GM12878 (cell line): ENCODE data around the gene TMEM266. TPM values are rescaled to one million over a fixed set of nuclear protein-coding genes. Genes with fewer than 3 reads are reported as not detected.

Source experiments
- ATAC-seq: fragments of 200-7000 bp; cut with Tn5 transposase; 3 replicates; pipeline ENCODE4 v1.9.1; 2020; ENCODE audit warnings: mild to moderate bottlenecking, moderate library complexity
- BruUV-seq: library from RNA; stranded (reverse); fragments of 400-500 nt; replicated peaks from 2 replicates; lab custom pipeline; 2021; lab: Mats Ljungman, UMichigan
- CTCF ChIA-PET: fragments of 300-600 bp; sonication (Branson Sonifier 250); formaldehyde crosslinking; extraction: SDS; loops from one replicate; lab custom pipeline; 2021; ENCODE audit warnings: inconsistent platforms; lab: Yijun Ruan, JAX
- POLR2A ChIA-PET: fragments of 350-600 bp; formaldehyde crosslinking; extraction: SDS; loops from one replicate; lab custom pipeline; 2021; ENCODE audit warnings: inconsistent platforms; lab: Charles Lee
- RAD21 ChIA-PET: fragments of 300-600 bp; sonication (Branson Sonifier 250); formaldehyde crosslinking; loops from one replicate; lab custom pipeline; 2023; ENCODE audit warnings: antibody characterized with exemption; ENCODE audit not compliant: unreplicated experiment; lab: Charles Lee
- SMC1A ChIA-PET: fragments of 300-600 bp; sonication (Branson Sonifier 250); formaldehyde crosslinking; loops from one replicate; lab custom pipeline; 2023; ENCODE audit not compliant: unreplicated experiment, uncharacterized antibody; lab: Charles Lee
- DNase-seq: peaks from one replicate; pipeline ENCODE4 v3.0.0-alpha.2; 2011; ENCODE audit warnings: low read depth, low spot score
- FAIRE-seq: peaks from 3 replicates; lab custom pipeline; 2011; peaks lifted over from hg19 to GRCh38; lab: Jason Lieb, UNC
- H2AFZ ChIP-seq: 2 replicates; pipeline ENCODE4 v1.6.0; 2011; ENCODE audit warnings: low read depth, low read length, control low read depth; ENCODE audit not compliant: control insufficient read depth
- H3K27ac ChIP-seq: 2 replicates; pipeline ENCODE4 v1.5.1; 2011; ENCODE audit warnings: control low read depth; ENCODE audit not compliant: control insufficient read depth, insufficient read depth
- H3K27me3 ChIP-seq, 2 experiments: replicated peaks in 1 of 2; 2 replicates each; pipeline versions ENCODE4 v1.6.0 to v1.6.1; 2011; ENCODE audit warnings: low read length in 1 of 2; ENCODE audit not compliant: control insufficient read depth in 2 of 2, insufficient read depth in 2 of 2
- H3K36me3 ChIP-seq, 2 experiments: 2 replicates each; pipeline ENCODE4 v1.5.1; 2011; ENCODE audit warnings: low read length in 1 of 2; ENCODE audit not compliant: control insufficient read depth in 2 of 2, insufficient read depth in 2 of 2
- H3K4me1 ChIP-seq: 2 replicates; pipeline ENCODE4 v1.6.1; 2011; ENCODE audit warnings: mild to moderate bottlenecking, low read length, moderate library complexity, mixed read lengths; ENCODE audit not compliant: control insufficient read depth, insufficient read depth
- H3K4me2 ChIP-seq: 2 replicates; pipeline ENCODE4 v1.6.0; 2011; ENCODE audit warnings: control low read depth; ENCODE audit not compliant: control insufficient read depth, insufficient read depth
- H3K4me3 ChIP-seq: fragments of 200-600 bp; sonication (generic); 2 replicates; pipeline ENCODE4 v1.5.1; 2016
- H3K79me2 ChIP-seq: 2 replicates; pipeline ENCODE4 v1.6.0; 2011; ENCODE audit warnings: low read length; ENCODE audit not compliant: control insufficient read depth, insufficient read depth
- H3K9ac ChIP-seq: 2 replicates; pipeline ENCODE4 v1.8.0; 2011; ENCODE audit warnings: low read length, control low read depth, mixed read lengths; ENCODE audit not compliant: control insufficient read depth, insufficient read depth
- H3K9me3 ChIP-seq: replicated peaks from 3 replicates; pipeline ENCODE4 v1.5.1; 2011; ENCODE audit warnings: mild to moderate bottlenecking, low read length; ENCODE audit not compliant: control insufficient read depth, insufficient read depth
- H4K20me1 ChIP-seq: 2 replicates; pipeline ENCODE4 v1.6.0; 2011; ENCODE audit not compliant: control insufficient read depth, insufficient read depth
- CREB1 ChIP-seq: IDR thresholded peaks from 2 replicates; pipeline ENCODE4 v1.6.1; 2012; ENCODE audit warnings: low read depth, mild to moderate bottlenecking, inconsistent platforms
- GABPA ChIP-seq: IDR thresholded peaks from 2 replicates; pipeline ENCODE4 v1.6.1; 2014; ENCODE audit warnings: antibody characterized with exemption, low read depth, mild to moderate bottlenecking, inconsistent platforms
- HDAC6 ChIP-seq: fragments of 200-600 bp; sonication (generic); IDR thresholded peaks from one replicate; pipeline ENCODE4 v1.8.0; 2017; ENCODE audit warnings: antibody characterized with exemption; ENCODE audit not compliant: unreplicated experiment
- IKZF1 ChIP-seq: fragments of 450-650 bp; conservative IDR thresholded peaks from 2 replicates; pipeline ENCODE4 v1.6.1; 2017; ENCODE audit warnings: antibody characterized with exemption, mild to moderate bottlenecking
- RAD21 ChIP-seq: IDR thresholded peaks from 2 replicates; pipeline ENCODE4 v1.6.1; 2011; ENCODE audit warnings: mild to moderate bottlenecking, low read depth, low read length, moderate library complexity; ENCODE audit not compliant: insufficient read depth
- TCF3 ChIP-seq: IDR thresholded peaks from 2 replicates; pipeline ENCODE4 v1.6.1; 2012; ENCODE audit warnings: low read depth, mild to moderate bottlenecking, low read length, borderline replicate concordance; ENCODE audit not compliant: insufficient read depth
- in situ Hi-C: fragments of 300-500 bp; cut with MboI; formaldehyde crosslinking; loops from 9 replicates; pipeline ENCODE4 v1.14.3; 2018; ENCODE audit warnings: mixed read lengths
- intact Hi-C: fragments of 100-400 bp; cut with micrococcal nuclease; formaldehyde crosslinking; loops from one replicate; pipeline ENCODE4 v1.14.2; 2022; ENCODE audit not compliant: unreplicated experiment
- polyA plus RNA-seq, 11 experiments: library from polyadenylated mRNA; depleted of rRNA in 4 of 11; unstranded in 6 of 11; stranded (reverse) in 5 of 11; fragments of >200 nt; fragmentation: Nextera tagmentation in 4 of 11; fragmentation: Illumina TruSeq in 1 of 11; extraction: Ambion mirVana in 4 of 11; extraction: Trizol in 1 of 11; gene quantifications; 1 replicate in 1 of 11; 2 replicates in 10 of 11; pipeline versions ENCODE4 v1.2.1 to v1.2.3, GENCODE V29; 2011 to 2016; ENCODE audit warnings: inconsistent platforms in 2 of 11, missing spikeins in 2 of 11, low read depth in 1 of 11
- total RNA-seq, 4 experiments: library from RNA; depleted of rRNA in 3 of 4; stranded (reverse); fragments of >200 nt in 3 of 4; fragmentation: Illumina TruSeq in 1 of 4; extraction: Trizol in 1 of 4; gene quantifications; 2 replicates each; pipeline versions ENCODE4 v1.2.1 to v1.2.3, GENCODE V29; 2013 to 2021
- TF ChIP-seq, protein P1 (sequence below): fragments of 450-650 bp; IDR thresholded peaks from 2 replicates; pipeline ENCODE4 v1.6.1; 2017; ENCODE audit warnings: mild to moderate bottlenecking, low read depth, inconsistent platforms; ENCODE audit not compliant: poor library complexity, severe bottlenecking

Gene TMEM266
- total and polyA plus RNA-seq, 10 of the 15 experiments (the other 5 are each of a cell fraction or from before 2014, with no cell fraction given): 0.11 to 0.70 (median 0.39) TPM

DNA sequence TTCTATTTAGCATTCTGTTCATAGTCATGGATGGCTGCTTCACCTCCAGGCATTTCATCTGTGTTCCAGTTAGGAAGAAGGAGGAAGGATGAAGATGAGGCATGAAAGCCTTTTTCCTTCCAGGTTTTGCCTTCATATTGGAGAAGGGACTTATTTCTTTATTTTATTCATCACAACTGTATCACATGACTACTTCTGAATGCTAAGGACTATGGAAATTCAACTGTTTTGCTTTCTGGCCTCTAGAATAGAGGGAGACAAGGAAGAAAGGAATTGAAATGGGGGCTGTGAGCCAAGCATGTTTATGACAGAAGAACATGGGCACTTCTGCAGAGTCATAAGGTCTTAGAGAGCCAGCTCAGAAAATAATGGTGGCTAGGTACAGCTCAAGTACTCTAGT, 10.4 kb downstream of the TMEM266 start:
- CTCF ChIA-PET: interaction anchor here (0.9 kb wide), 1 partner anchor 70 kb away, joined by 3 read pairs; no protein-coding TSS in a partner anchor
- ATAC-seq (no peak), DNase-seq (no peak), FAIRE-seq (no peak)
- BruUV-seq: no TSS peak
- Histone ChIP-seq H3K79me2 (no peaks in the 10 kb centered on the region), H3K27me3 (no peaks in the 10 kb centered on the region; a peak in 1 of 4 replicates), H3K4me3 (no peak overlapping the region), H3K4me1 (no peaks in the 10 kb centered on the region), H4K20me1 (no peaks in the 10 kb centered on the region), H2AFZ (no peak overlapping the region), H3K9ac (no peak overlapping the region), H3K27ac (no peak overlapping the region), H3K36me3 (no peaks in the 10 kb centered on the region), H3K9me3 (no peaks in the 10 kb centered on the region), H3K4me2 (no peak overlapping the region)
- intact Hi-C loops: no loop called here
- no peak for TF ChIP-seq CREB1
- TF ChIP-seq RAD21: no peak
- no peak for TF ChIP-seq HDAC6
- no peak for TF ChIP-seq GABPA
- TF ChIP-seq, protein P1, sequence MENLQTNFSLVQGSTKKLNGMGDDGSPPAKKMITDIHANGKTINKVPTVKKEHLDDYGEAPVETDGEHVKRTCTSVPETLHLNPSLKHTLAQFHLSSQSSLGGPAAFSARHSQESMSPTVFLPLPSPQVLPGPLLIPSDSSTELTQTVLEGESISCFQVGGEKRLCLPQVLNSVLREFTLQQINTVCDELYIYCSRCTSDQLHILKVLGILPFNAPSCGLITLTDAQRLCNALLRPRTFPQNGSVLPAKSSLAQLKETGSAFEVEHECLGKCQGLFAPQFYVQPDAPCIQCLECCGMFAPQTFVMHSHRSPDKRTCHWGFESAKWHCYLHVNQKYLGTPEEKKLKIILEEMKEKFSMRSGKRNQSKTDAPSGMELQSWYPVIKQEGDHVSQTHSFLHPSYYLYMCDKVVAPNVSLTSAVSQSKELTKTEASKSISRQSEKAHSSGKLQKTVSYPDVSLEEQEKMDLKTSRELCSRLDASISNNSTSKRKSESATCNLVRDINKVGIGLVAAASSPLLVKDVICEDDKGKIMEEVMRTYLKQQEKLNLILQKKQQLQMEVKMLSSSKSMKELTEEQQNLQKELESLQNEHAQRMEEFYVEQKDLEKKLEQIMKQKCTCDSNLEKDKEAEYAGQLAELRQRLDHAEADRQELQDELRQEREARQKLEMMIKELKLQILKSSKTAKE: no peak
- no peak for TF ChIP-seq IKZF1
- TF ChIP-seq TCF3: no peak
- RAD21 ChIA-PET: no interaction called here
- in situ Hi-C loops: no loop called here
- SMC1A ChIA-PET: interaction anchor here (2.2 kb wide), 1 partner anchor 14 kb away, joined by 6 read pairs; no protein-coding TSS in a partner anchor
- POLR2A ChIA-PET: no interaction called here
